ENCODE measurements around the gene ZDHHC12.

DNA sequence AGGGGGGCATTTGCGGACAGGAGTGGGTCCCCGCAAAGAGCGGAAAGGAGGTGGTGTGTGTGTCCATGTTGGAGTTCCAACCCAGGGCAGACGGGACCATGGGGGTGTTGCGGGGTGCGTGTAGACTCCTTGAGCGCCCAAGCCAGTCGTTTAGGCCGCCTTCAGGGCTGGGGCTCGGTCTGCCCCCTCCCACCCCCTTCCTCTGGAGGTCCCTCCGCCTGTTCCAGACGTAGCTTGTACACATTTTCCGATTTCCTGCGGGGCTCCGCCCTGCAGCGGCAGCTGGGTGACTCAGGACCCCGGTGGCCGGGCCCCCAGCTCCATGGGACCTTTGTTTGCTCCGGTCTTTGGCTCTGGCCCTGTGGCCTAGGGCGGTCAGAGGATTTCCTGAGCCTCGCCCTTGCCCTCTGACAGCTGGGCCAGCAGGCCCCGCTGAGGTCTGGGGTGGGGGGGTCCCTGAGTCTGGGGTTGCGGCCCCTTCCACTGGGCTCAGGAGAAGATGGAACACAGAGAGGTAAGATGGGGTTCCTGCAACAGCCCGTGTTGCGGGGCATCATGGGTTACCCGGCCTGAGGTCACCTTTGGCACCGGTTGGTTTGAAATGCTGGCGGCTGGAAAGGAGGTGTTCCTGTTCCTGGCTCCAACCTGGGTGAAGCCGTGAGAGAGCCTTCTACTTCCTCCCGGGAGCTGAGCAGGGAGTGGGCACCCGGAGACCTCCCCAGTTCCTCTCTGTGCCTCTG lies 20.1 kb downstream of the ZDHHC12 start:
- no peak for TF ChIP-seq YY1 (IDR thresholded peaks at IDR 0.05; ENCODE audit: insufficient read depth, insufficient read length)
- no peak for TF ChIP-seq ZNF274 (IDR thresholded peaks at IDR 0.05; ENCODE audit: low read depth, low read length)
- no peak for TF ChIP-seq SUZ12 (IDR thresholded peaks at IDR 0.05; ENCODE audit: extremely low read depth, insufficient read depth, insufficient read length)
